ENCODE measurements around the gene KRTAP9-4. TPM values are rescaled to one million over a fixed set of nuclear protein-coding genes. Genes with fewer than 3 reads are reported as not detected.

The KRTAP9-4 gene
- total RNA-seq, 1 experiment from 2014 or later: not detected

GRCh38 chr17:41294016-41294415 lies 44.5 kb downstream of the KRTAP9-4 start:
- no peak overlapping the region for H3K4me3 ChIP-seq (ENCODE audit: low read length)
- no peak overlapping the region for H2AFZ ChIP-seq (ENCODE audit: low read length)
- no TSS peak for BruUV-seq (replicated peaks)
- ATAC-seq (no peak), DNase-seq (no peak)
- no peaks in the 10 kb centered on the region for H3K27me3 ChIP-seq (ENCODE audit: low read length)
- TF ChIP-seq EZH2phosphoT487 (IDR thresholded peaks at IDR 0.05; ENCODE audit: borderline replicate concordance, low read length) (no peak), EZH2 (IDR thresholded peaks at IDR 0.05; ENCODE audit: low read length, unreplicated experiment) (no peak), CTCF (conservative IDR thresholded peaks at IDR 0.05; ENCODE audit: low read depth, low read length) (no peak)
- H3K9me3 ChIP-seq (ENCODE audit: low read length): no peaks in the 10 kb centered on the region
- H4K20me1 ChIP-seq (ENCODE audit: low read length): no peaks in the 10 kb centered on the region
- H3K4me1 ChIP-seq (ENCODE audit: insufficient read depth, low read length): no peaks in the 10 kb centered on the region
- POLR2A ChIA-PET (ENCODE audit: unreplicated experiment): no interaction called here
- H3K79me2 ChIP-seq (ENCODE audit: low read length): no peaks in the 10 kb centered on the region
- no peak overlapping the region for H3K27ac ChIP-seq (ENCODE audit: low read length)
- no peaks in the 10 kb centered on the region for H3K9me2 ChIP-seq (replicated peaks; ENCODE audit: low read length)
- intact Hi-C loops (cut with micrococcal nuclease): no loop called here
- H3K36me3 ChIP-seq (ENCODE audit: low read depth, low read length): no peaks in the 10 kb centered on the region
- H3K4me2 ChIP-seq (ENCODE audit: low read length): no peak overlapping the region
- CTCF ChIA-PET: no interaction called here
- no peaks in the 10 kb centered on the region for H3F3A ChIP-seq (ENCODE audit: low read length, unreplicated experiment)
- no peak overlapping the region for H3K9ac ChIP-seq (ENCODE audit: low read length)

- Histone ChIP-seq H3K9ac (ENCODE audit: low read length) (no peak overlapping the region), H4K20me1 (ENCODE audit: low read length) (no peaks in the 10 kb centered on the region), H3K4me2 (ENCODE audit: low read length) (no peak overlapping the region), H3K9me3 (ENCODE audit: low read length) (no peaks in the 10 kb centered on the region), H3K4me1 (ENCODE audit: insufficient read depth, low read length) (no peaks in the 10 kb centered on the region), H3K4me3 (ENCODE audit: low read length) (no peak overlapping the region), H3K9me2 (replicated peaks; ENCODE audit: low read length) (no peaks in the 10 kb centered on the region), H2AFZ (ENCODE audit: low read length) (no peak overlapping the region), H3K27me3 (ENCODE audit: low read length) (no peaks in the 10 kb centered on the region), H3K79me2 (ENCODE audit: low read length) (no peaks in the 10 kb centered on the region), H3F3A (ENCODE audit: low read length, unreplicated experiment) (no peaks in the 10 kb centered on the region), H3K36me3 (ENCODE audit: low read depth, low read length) (no peaks in the 10 kb centered on the region), H3K27ac (ENCODE audit: low read length) (no peak overlapping the region)
- TF ChIP-seq CTCF (conservative IDR thresholded peaks at IDR 0.05; ENCODE audit: low read depth, low read length) (no peak), EZH2phosphoT487 (IDR thresholded peaks at IDR 0.05; ENCODE audit: borderline replicate concordance, low read length) (no peak), EZH2 (IDR thresholded peaks at IDR 0.05; ENCODE audit: low read length, unreplicated experiment) (no peak)
- CTCF ChIA-PET: no interaction called here
- intact Hi-C loops (cut with micrococcal nuclease): no loop called here
- BruUV-seq (replicated peaks): no TSS peak
- ATAC-seq (no peak), DNase-seq (no peak)
- POLR2A ChIA-PET (ENCODE audit: unreplicated experiment): no interaction called here
Observed at GRCh38 chr17:41296846-41297245, 47.4 kb downstream of the KRTAP9-4 start.

- no peak overlapping the region for H3K4me3 ChIP-seq (ENCODE audit: low read length)
- H3F3A ChIP-seq (ENCODE audit: low read length, unreplicated experiment): no peaks in the 10 kb centered on the region
- ChIA-PET CTCF (no interaction called here), POLR2A (ENCODE audit: unreplicated experiment) (no interaction called here)
- DNase-seq (no peak), ATAC-seq (no peak)
- no peak overlapping the region for H3K9ac ChIP-seq (ENCODE audit: low read length)
- H2AFZ ChIP-seq (ENCODE audit: low read length): no peak overlapping the region
- H3K27ac ChIP-seq (ENCODE audit: low read length): no peak overlapping the region
- H3K27me3 ChIP-seq (ENCODE audit: low read length): no peaks in the 10 kb centered on the region
- TF ChIP-seq EZH2 (IDR thresholded peaks at IDR 0.05; ENCODE audit: low read length, unreplicated experiment): no peak
- no peak for TF ChIP-seq EZH2phosphoT487 (IDR thresholded peaks at IDR 0.05; ENCODE audit: borderline replicate concordance, low read length)
- TF ChIP-seq CTCF (conservative IDR thresholded peaks at IDR 0.05; ENCODE audit: low read depth, low read length): no peak
- H3K4me1 ChIP-seq (ENCODE audit: insufficient read depth, low read length): no peaks in the 10 kb centered on the region
- no peaks in the 10 kb centered on the region for H3K79me2 ChIP-seq (ENCODE audit: low read length)
- H3K4me2 ChIP-seq (ENCODE audit: low read length): no peak overlapping the region
- no peaks in the 10 kb centered on the region for H4K20me1 ChIP-seq (ENCODE audit: low read length)
- intact Hi-C loops (cut with micrococcal nuclease): no loop called here
- H3K9me2 ChIP-seq (replicated peaks; ENCODE audit: low read length): no peaks in the 10 kb centered on the region
- H3K9me3 ChIP-seq (ENCODE audit: low read length): no peaks in the 10 kb centered on the region
- no peaks in the 10 kb centered on the region for H3K36me3 ChIP-seq (ENCODE audit: low read depth, low read length)
- no TSS peak for BruUV-seq (replicated peaks)
Observed at GRCh38 chr17:41298458-41299135, 49.1 kb downstream of the KRTAP9-4 start.

Measured in PC-3 (cell line).